Endodermal cell (in vitro differentiated cells): Measurements from ENCODE around the gene SENP6. TPM values are rescaled to one million over a fixed set of nuclear protein-coding genes. Genes with fewer than 3 reads are reported as not detected.
"Not testable (repeated sequence)": the region's sequence is repeated elsewhere in the genome, so short reads cannot be mapped to it uniquely, and the experiment has no call there.

Source experiments
- DNase-seq: peaks from one replicate; pipeline ENCODE4 v3.0.0-alpha.2; 2017
- H3K27ac ChIP-seq: 2 replicates; pipeline ENCODE4 v1.5.1; 2013; ENCODE audit warnings: mild to moderate bottlenecking, low read depth, low read length, moderate library complexity
- H3K27me3 ChIP-seq: 2 replicates; pipeline ENCODE4 v1.6.1; 2013; ENCODE audit warnings: mild to moderate bottlenecking, low read length, moderate library complexity; ENCODE audit not compliant: insufficient read depth, control insufficient read depth, poor library complexity, severe bottlenecking
- H3K36me3 ChIP-seq: 2 replicates; pipeline ENCODE4 v1.7.0; 2013; ENCODE audit warnings: mild to moderate bottlenecking, low read length, moderate library complexity; ENCODE audit not compliant: control insufficient read depth, insufficient read depth
- H3K4me1 ChIP-seq: one replicate; pipeline ENCODE4 v1.7.0; 2013; ENCODE audit warnings: low read length; ENCODE audit not compliant: control insufficient read depth, insufficient read depth
- H3K4me3 ChIP-seq: 2 replicates; pipeline ENCODE4 v1.5.1; 2013; ENCODE audit warnings: mild to moderate bottlenecking, low read length, moderate library complexity
- H3K9ac ChIP-seq: 2 replicates; pipeline ENCODE4 v1.6.1; 2013; ENCODE audit warnings: mild to moderate bottlenecking, low read length, moderate library complexity; ENCODE audit not compliant: poor library complexity, severe bottlenecking; ENCODE audit errors: extremely low read depth
- H3K9me3 ChIP-seq: 2 replicates; pipeline ENCODE4 v1.6.1; 2013; ENCODE audit warnings: mild to moderate bottlenecking, low read length, moderate library complexity; ENCODE audit not compliant: control insufficient read depth
- H3K27ac Mint-ChIP-seq: 2 replicates; pipeline ENCODE4 v1.8.0; 2020; ENCODE audit warnings: mixed read lengths
- H3K27me3 Mint-ChIP-seq: 2 replicates; pipeline ENCODE4 v1.8.0; 2021; ENCODE audit warnings: mild to moderate bottlenecking, mixed read lengths; ENCODE audit not compliant: insufficient read depth
- H3K36me3 Mint-ChIP-seq: 2 replicates; pipeline ENCODE4 v1.8.0; 2020; ENCODE audit warnings: low read depth, mixed read lengths
- H3K4me1 Mint-ChIP-seq: 2 replicates; pipeline ENCODE4 v1.8.0; 2020; ENCODE audit warnings: mixed read lengths
- H3K4me3 Mint-ChIP-seq: 2 replicates; pipeline ENCODE4 v1.8.0; 2020; ENCODE audit warnings: mild to moderate bottlenecking, moderate library complexity, mixed read lengths
- H3K9me3 Mint-ChIP-seq: 2 replicates; pipeline ENCODE4 v1.8.0; 2020; ENCODE audit warnings: mild to moderate bottlenecking, mixed read lengths
- CTCF ChIP-seq: fragments of 200-600 bp; sonication (generic); conservative IDR thresholded peaks from 2 replicates; pipeline ENCODE4 v1.5.0; 2021; ENCODE audit warnings: antibody characterized with exemption, mild to moderate bottlenecking
- WGBS, 2 experiments: methylation state at CpG; one replicate each; pipeline versions ENCODE4 v1.1.5 to v1.1.7; 2013; ENCODE audit warnings: missing lambda C conversion rate in 2 of 2, mixed read lengths in 1 of 2; ENCODE audit not compliant: insufficient coverage in 1 of 2, insufficient read length in 1 of 2; 5-methylcytosine and 5-hydroxymethylcytosine counted together
- total RNA-seq, 2 donors: library from RNA; stranded (reverse); fragmentation: NEBNext Ultra II Directional in 1 of 2; extraction: Animal tissue kit (Norgen Biotek cat#: 25700) in 1 of 2; gene quantifications; 2 replicates in 1 of 2; 3 replicates in 1 of 2; pipeline ENCODE4 v1.2.1, GENCODE V29; 2021

The SENP6 gene
- total RNA-seq, 2 donors from 2014 or later: 101 to 113 TPM

DNA sequence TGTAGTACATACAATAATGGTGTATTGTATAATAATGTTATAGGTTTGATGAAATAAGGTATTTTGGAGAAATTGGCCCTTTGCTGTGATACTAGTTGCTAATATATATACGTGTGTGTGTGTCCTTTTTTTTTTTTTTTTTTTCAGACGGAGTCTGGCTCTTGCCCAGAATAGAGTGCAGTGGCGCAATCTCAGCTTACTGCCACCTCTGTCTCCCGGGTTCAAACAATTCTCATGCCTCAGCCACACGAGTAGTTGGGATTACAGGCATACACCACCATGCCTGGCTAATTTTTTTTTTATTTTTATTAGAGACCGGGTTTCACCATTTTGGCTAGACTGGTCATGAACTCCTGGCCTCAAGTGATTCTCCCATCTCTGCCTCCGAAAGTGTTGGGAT is 23.3 kb downstream of the SENP6 start:
- no peaks in the 10 kb centered on the region for H3K27me3 Mint-ChIP-seq
- Histone ChIP-seq H3K27me3 (no peaks in the 10 kb centered on the region), H3K4me1 (no peaks in the 10 kb centered on the region), H3K36me3 (peaks cover 77% of the 10 kb centered on the region), H3K9ac (no peak overlapping the region), H3K27ac (no peak overlapping the region), H3K9me3 (no peaks in the 10 kb centered on the region), H3K4me3 (no peak overlapping the region)
- H3K4me1 Mint-ChIP-seq: peaks cover 2% of the 10 kb centered on the region
- H3K27ac Mint-ChIP-seq: no peak overlapping the region
- peaks cover 50% of the 10 kb centered on the region for H3K36me3 Mint-ChIP-seq
- no peak overlapping the region for H3K4me3 Mint-ChIP-seq
- no peak for TF ChIP-seq CTCF
- WGBS, 2 experiments: 93 to 97% methylated on average over 5 to 7 of the region's 7 CpGs
- DNase-seq: no peak
- no peaks in the 10 kb centered on the region for H3K9me3 Mint-ChIP-seq

DNA sequence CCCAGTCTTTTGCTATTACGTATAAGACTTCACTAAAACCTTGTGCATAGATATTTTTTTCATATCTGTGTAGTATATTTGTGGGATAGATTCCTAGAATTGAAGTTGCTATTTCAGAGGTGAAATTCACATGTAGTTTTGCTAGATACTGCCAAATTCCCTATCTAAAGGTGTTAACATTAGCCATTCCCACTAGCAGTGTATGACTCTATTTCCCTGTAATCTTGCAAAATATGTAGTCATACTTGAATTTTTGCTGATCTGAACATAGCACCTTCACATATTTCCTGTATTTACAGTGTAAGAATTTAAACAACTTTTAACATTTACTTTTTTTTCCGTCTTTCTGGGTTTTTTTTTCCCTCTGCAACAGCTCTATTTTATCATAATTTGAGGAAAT is 24.9 kb downstream of the SENP6 start:
- Mint-ChIP-seq H3K4me1 (no peaks in the 10 kb centered on the region), H3K4me3 (no peak overlapping the region), H3K36me3 (peaks cover 51% of the 10 kb centered on the region), H3K27ac (no peak overlapping the region), H3K9me3 (no peaks in the 10 kb centered on the region), H3K27me3 (no peaks in the 10 kb centered on the region)
- Histone ChIP-seq H3K4me1 (no peaks in the 10 kb centered on the region), H3K27ac (no peak overlapping the region), H3K27me3 (no peaks in the 10 kb centered on the region), H3K4me3 (no peak overlapping the region), H3K9me3 (no peaks in the 10 kb centered on the region), H3K9ac (no peak overlapping the region), H3K36me3 (peaks cover 82% of the 10 kb centered on the region)
- no peak for DNase-seq
- WGBS, 2 experiments: 100% methylated on average over 1 of the region's 2 CpGs; no CpG with 5 or more reads in 1 of the 2 experiments
- no peak for TF ChIP-seq CTCF

DNA sequence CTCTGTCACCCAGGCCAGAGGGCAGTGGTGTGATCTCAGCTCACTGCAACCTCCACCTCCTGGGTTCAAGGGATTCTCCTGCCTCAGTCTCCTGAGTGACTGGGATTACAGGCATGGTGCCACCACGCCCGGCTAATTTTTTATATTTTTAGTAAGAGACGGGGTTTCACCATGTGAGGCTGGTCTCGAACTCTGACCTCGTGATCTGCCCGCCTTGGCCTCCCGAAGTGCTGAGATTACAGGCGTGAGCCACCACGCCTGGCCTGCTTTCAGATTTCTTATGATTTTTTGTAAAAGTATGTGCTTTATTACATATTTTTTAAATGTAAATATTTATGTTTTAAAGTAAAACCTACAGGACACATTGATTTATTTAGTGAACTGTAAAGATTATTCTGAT is 26.0 kb downstream of the SENP6 start:
- 88 to 98% methylated on average over 6 to 8 of the region's 9 CpGs for WGBS, 2 experiments
- not testable (repeated sequence) for H3K27me3 Mint-ChIP-seq, H3K9me3 Mint-ChIP-seq

More for the DNA sequence above, 26.0 kb downstream of the SENP6 start:
- H3K4me1 Mint-ChIP-seq, H3K4me3 Mint-ChIP-seq, H3K9ac ChIP-seq, H3K4me1 ChIP-seq, H3K4me3 ChIP-seq, DNase-seq, H3K9me3 ChIP-seq, H3K27me3 ChIP-seq, H3K27ac Mint-ChIP-seq, H3K27ac ChIP-seq: not testable (repeated sequence)
- H3K36me3 Mint-ChIP-seq: peaks cover 41% of the 10 kb centered on the region
- peaks cover 80% of the 10 kb centered on the region for H3K36me3 ChIP-seq
